OCI-LY3 (cell line): ENCODE data around the gene LRRC4C.

Experiments
- CTCF ChIP-seq: fragments of 200-600, 300-600 bp; sonication (generic); IDR thresholded peaks from 2 replicates; pipeline ENCODE4 v1.5.1; 2014; ENCODE audit warnings: antibody characterized with exemption, low read length, low read depth
- EZH2phosphoT487 ChIP-seq: fragments of 200-600 bp; shearing (Covaris generic); IDR thresholded peaks from 2 replicates; pipeline ENCODE4 v1.6.1; 2018; ENCODE audit warnings: antibody characterized with exemption, mixed run types, low read depth

GRCh38 chr11:41225856-41226633 is 233.4 kb downstream of the LRRC4C start:
- TF ChIP-seq CTCF (no peak), EZH2phosphoT487 (no peak)
